ENCODE data around the gene DVL2.
A peak's percentile ranks its signal among the peaks of the same experiment; 100 is the strongest.

DVL2 gene

GRCh38 chr17:7237266-7237760, 3.0 kb upstream of the DVL2 start:
- DNase-seq, result no peak

- DNase-seq, result no peak
Measured at GRCh38 chr17:7236808-7237207, 2.5 kb upstream of the DVL2 start.

- no peak for DNase-seq
Measured at GRCh38 chr17:7235693-7236665, 1.7 kb upstream of the DVL2 start.

GRCh38 chr17:7233701-7234082, 625 bp downstream of the DVL2 start:
- DNase-seq, result no peak

- DNase-seq, result no peak
Measured at GRCh38 chr17:7232114-7232513, 2.2 kb downstream of the DVL2 start.

- DNase-seq, result no peak
Measured at GRCh38 chr17:7229504-7229903, 4.8 kb downstream of the DVL2 start.

GRCh38 chr17:7228920-7229319, 5.4 kb downstream of the DVL2 start:
- DNase-seq, result no peak

- DNase-seq, result no peak
Measured at GRCh38 chr17:7226721-7227710, 7.3 kb downstream of the DVL2 start.

- DNase-seq, result no peak
Measured at GRCh38 chr17:7225711-7226331, 8.5 kb downstream of the DVL2 start.

- DNase-seq, result no peak
Measured at GRCh38 chr17:7224661-7225111, 9.6 kb downstream of the DVL2 start.

- DNase-seq, result no peak
Measured at GRCh38 chr17:7224110-7224509, 10.2 kb downstream of the DVL2 start.

- DNase-seq, result no peak
Measured at GRCh38 chr17:7223375-7223774, 10.9 kb downstream of the DVL2 start.

- DNase-seq, result no peak
Measured at GRCh38 chr17:7222972-7223292, 11.4 kb downstream of the DVL2 start.

GRCh38 chr17:7222093-7222971, 12.0 kb downstream of the DVL2 start:
- DNase-seq, result no peak

- DNase-seq, result no peak
Measured at GRCh38 chr17:7221278-7222092, 12.8 kb downstream of the DVL2 start.

GRCh38 chr17:7220593-7221277, 13.6 kb downstream of the DVL2 start:
- DNase-seq, result peak; percentile 43

- peak; percentile 79 for DNase-seq
Measured at GRCh38 chr17:7219812-7220592, 14.3 kb downstream of the DVL2 start, which contains the start of the genes ACADVL and DLG4. Gene ACADVL (plus strand): TSS chr17:7219938. CDS start chr17:7219985, 47 bp downstream. Gene DLG4 (minus strand): TSS chr17:7219836.

- DNase-seq, result no peak
Measured at GRCh38 chr17:7219229-7219811, 15.0 kb downstream of the DVL2 start.

GRCh38 chr17:7218758-7219157, 15.6 kb downstream of the DVL2 start:
- DNase-seq, result no peak
